ENCODE data around the gene S100P. TPM values are rescaled to one million over a fixed set of nuclear protein-coding genes. Genes with fewer than 3 reads are reported as not detected.
A peak's percentile ranks its signal among the peaks of the same experiment; 100 is the strongest.

S100P gene
- total and polyA plus RNA-seq, 8 donors, result 2.3 to 85.0 (median 4.8) TPM

DNA sequence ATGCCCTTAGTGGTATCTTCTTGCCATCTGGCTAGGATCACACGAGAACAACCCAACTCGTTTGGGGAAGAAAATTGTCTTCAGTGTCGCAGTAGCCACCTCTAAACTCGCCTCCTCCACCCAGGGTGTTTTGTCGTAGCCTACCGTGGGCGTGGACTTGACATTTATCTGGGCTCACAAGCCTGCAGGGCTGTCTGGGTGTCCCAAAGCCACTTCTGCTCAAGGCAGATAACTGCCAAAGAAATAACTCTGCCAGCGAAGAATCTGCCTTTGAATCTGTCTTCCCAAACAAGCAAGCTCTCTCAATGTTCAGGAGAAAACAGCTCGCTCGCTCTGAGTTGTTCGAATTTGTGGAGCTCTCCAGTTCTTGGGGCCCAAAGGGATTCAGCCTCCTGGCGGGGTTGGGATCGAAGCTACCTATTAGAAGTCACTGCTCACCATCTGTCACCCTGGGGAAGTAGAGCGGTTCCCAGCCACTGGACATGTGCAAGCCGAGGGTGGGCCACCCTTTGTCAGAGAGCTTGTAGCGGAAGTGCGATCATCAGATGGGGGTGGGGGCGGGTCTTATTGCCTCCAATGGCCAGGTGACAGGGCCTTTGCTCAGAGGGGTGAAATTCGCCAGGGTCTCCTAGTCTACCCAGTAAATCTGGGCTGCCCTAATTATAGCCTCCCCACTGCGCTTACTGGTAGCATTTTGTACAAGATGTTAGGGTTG lies 37.1 kb downstream of the S100P start:
- H3K4me1 ChIP-seq, result peaks cover 6 to 7% of the 10 kb centered on the region in 2 donors
- DNase-seq, result no peak
- H3K4me3 ChIP-seq, result no peak overlapping the region
- intact Hi-C loops (cut with DNase I), result no loop called here
- no peak for ATAC-seq
- TF ChIP-seq, protein P1, sequence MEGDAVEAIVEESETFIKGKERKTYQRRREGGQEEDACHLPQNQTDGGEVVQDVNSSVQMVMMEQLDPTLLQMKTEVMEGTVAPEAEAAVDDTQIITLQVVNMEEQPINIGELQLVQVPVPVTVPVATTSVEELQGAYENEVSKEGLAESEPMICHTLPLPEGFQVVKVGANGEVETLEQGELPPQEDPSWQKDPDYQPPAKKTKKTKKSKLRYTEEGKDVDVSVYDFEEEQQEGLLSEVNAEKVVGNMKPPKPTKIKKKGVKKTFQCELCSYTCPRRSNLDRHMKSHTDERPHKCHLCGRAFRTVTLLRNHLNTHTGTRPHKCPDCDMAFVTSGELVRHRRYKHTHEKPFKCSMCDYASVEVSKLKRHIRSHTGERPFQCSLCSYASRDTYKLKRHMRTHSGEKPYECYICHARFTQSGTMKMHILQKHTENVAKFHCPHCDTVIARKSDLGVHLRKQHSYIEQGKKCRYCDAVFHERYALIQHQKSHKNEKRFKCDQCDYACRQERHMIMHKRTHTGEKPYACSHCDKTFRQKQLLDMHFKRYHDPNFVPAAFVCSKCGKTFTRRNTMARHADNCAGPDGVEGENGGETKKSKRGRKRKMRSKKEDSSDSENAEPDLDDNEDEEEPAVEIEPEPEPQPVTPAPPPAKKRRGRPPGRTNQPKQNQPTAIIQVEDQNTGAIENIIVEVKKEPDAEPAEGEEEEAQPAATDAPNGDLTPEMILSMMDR (IDR thresholded peaks at IDR 0.05), result no peak
- no peaks in the 10 kb centered on the region for H3K27me3 ChIP-seq
- no peaks in the 10 kb centered on the region for H3K36me3 ChIP-seq
- H3K27ac ChIP-seq, result no peak overlapping the region
- H3K9me3 ChIP-seq, result no peaks in the 10 kb centered on the region

GRCh38 chr4:6731318-6731675 lies 37.6 kb downstream of the S100P start:
- intact Hi-C loops (cut with DNase I), result no loop called here
- DNase-seq (no peak), ATAC-seq (no peak)
- H3K27me3 ChIP-seq, result no peaks in the 10 kb centered on the region
- H3K27ac ChIP-seq, result no peak overlapping the region
- peaks cover 6 to 7% of the 10 kb centered on the region in 2 donors for H3K4me1 ChIP-seq
- H3K36me3 ChIP-seq, result no peaks in the 10 kb centered on the region
- H3K4me3 ChIP-seq, result no peak overlapping the region
- H3K9me3 ChIP-seq, result no peaks in the 10 kb centered on the region
- TF ChIP-seq, protein P1 (IDR thresholded peaks at IDR 0.05), result no peak

GRCh38 chr4:6731780-6732179 lies 38.1 kb downstream of the S100P start:
- Histone ChIP-seq H3K4me3 (no peak overlapping the region), H3K27ac (no peak overlapping the region), H3K9me3 (no peaks in the 10 kb centered on the region), H3K36me3 (no peaks in the 10 kb centered on the region), H3K27me3 (no peaks in the 10 kb centered on the region), H3K4me1 (peaks cover 6 to 7% of the 10 kb centered on the region in 2 donors)
- DNase-seq (no peak), ATAC-seq (no peak)
- TF ChIP-seq, protein P1 (IDR thresholded peaks at IDR 0.05), result no peak
- intact Hi-C loops (cut with DNase I), result no loop called here

- H3K9me3 ChIP-seq, result no peaks in the 10 kb centered on the region
- TF ChIP-seq, protein P1 (IDR thresholded peaks at IDR 0.05), result no peak
- H3K36me3 ChIP-seq, result no peaks in the 10 kb centered on the region
- H3K27ac ChIP-seq, result peak overlapping the region in 1 of 2 donors; percentile 28
- peak in 2 of 4 donors; percentile 71 to 89 for DNase-seq
- peak; percentile 97 for ATAC-seq
- peaks cover 6 to 7% of the 10 kb centered on the region in 2 donors for H3K4me1 ChIP-seq
- no peaks in the 10 kb centered on the region for H3K27me3 ChIP-seq
- intact Hi-C loops (cut with DNase I), result no loop called here
- no peak overlapping the region for H3K4me3 ChIP-seq
These were observed 39.0 kb downstream of the S100P start for GRCh38 chr4:6732441-6733357.

Measured in left lung (tissue), 10 donors.